Measurements from ENCODE around the gene MYRF.

Gene MYRF

DNA sequence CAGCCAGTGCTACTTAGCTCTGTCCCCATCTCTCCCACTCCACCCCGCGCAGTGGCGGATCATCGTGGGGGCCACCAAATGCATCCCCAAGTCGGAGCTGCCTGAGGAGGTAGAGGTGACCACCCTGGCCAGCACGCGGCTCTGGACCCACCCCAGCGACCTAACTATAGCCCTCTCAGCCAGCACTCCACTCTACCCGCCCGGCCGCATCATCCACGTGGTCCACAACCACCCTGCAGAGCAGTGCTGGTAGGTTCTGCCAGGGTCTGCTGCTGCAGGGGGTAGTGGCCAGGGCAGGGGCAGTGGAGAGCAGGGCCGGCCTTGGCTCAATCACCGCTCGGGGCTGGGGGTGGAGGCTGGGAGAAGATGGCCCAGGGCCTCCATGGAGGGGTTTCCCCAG, 13.0 kb upstream of the MYRF start:
- Histone ChIP-seq H3K36me3 (ENCODE audit: control insufficient read depth, insufficient read depth, low read length) (peaks cover 41% of the 10 kb centered on the region), H3K27ac (ENCODE audit: low read depth, low read length) (no peak overlapping the region), H3K4me3 (ENCODE audit: low read depth, low read length) (no peak overlapping the region), H3K9ac (ENCODE audit: low read depth, low read length) (no peak overlapping the region), H3K27me3 (ENCODE audit: control insufficient read depth, insufficient read depth, low read length) (no peaks in the 10 kb centered on the region), H3K9me3 (ENCODE audit: control insufficient read depth, insufficient read depth, low read length) (no peaks in the 10 kb centered on the region), H3K4me1 (ENCODE audit: control insufficient read depth, insufficient read depth, low read length) (0 out of 2 replicates have a peak, but pooled peaks cover 3% of the 10 kb centered on the region)

DNA sequence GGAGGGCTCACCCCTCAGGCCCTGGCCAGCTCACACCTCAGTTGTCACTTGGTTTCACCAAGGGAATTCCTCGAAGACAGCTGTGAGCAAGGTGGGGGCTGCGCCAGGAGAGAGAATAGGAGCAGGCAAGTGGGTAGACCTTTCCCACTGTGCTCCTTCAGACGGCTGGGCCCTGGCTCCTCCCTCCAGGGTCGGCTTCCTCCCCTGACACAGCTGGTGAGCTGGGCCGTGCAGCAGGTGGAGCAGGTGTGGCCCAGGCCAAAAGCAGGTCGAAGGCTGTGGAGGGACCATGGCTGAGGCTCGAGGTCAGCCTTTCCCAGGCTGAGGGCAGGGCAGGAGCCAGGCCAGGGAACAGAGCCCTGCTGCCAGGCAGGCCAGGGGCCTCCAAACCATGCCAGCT, 12.5 kb upstream of the MYRF start:
- Histone ChIP-seq H3K4me1 (ENCODE audit: control insufficient read depth, insufficient read depth, low read length) (0 out of 2 replicates have a peak, but pooled peaks cover 3% of the 10 kb centered on the region), H3K36me3 (ENCODE audit: control insufficient read depth, insufficient read depth, low read length) (peaks cover 39% of the 10 kb centered on the region), H3K9me3 (ENCODE audit: control insufficient read depth, insufficient read depth, low read length) (no peaks in the 10 kb centered on the region), H3K27me3 (ENCODE audit: control insufficient read depth, insufficient read depth, low read length) (no peaks in the 10 kb centered on the region), H3K27ac (ENCODE audit: low read depth, low read length) (no peak overlapping the region), H3K4me3 (ENCODE audit: low read depth, low read length) (no peak overlapping the region), H3K9ac (ENCODE audit: low read depth, low read length) (no peak overlapping the region)

DNA sequence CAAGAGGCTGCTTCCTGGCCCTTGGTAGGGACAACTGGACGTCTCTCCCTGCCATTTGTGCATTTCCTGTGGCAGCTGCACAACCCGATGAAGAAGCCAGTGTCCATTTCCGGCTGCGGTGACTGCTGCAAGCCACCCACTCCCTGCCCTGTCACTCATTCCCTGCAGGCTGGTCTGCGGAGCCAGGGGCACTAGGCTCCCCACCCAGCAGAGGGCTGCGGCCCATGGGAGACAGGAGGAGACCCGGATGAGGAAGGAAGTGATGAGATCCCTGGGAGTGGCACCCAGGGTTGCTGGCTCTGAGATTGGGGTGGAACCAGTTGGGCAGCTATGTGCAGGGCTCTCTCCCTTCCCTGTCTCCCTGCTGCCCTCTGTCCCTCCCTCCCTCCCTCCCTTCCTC, 10.0 kb upstream of the MYRF start:
- Histone ChIP-seq H3K27me3 (ENCODE audit: control insufficient read depth, insufficient read depth, low read length) (no peaks in the 10 kb centered on the region), H3K4me3 (ENCODE audit: low read depth, low read length) (no peak overlapping the region), H3K27ac (ENCODE audit: low read depth, low read length) (no peak overlapping the region), H3K36me3 (ENCODE audit: control insufficient read depth, insufficient read depth, low read length) (peaks cover 26% of the 10 kb centered on the region), H3K9me3 (ENCODE audit: control insufficient read depth, insufficient read depth, low read length) (no peaks in the 10 kb centered on the region), H3K4me1 (ENCODE audit: control insufficient read depth, insufficient read depth, low read length) (peaks cover 4% of the 10 kb centered on the region; the same call in 1 of the 2 replicates), H3K9ac (ENCODE audit: low read depth, low read length) (no peak overlapping the region)

DNA sequence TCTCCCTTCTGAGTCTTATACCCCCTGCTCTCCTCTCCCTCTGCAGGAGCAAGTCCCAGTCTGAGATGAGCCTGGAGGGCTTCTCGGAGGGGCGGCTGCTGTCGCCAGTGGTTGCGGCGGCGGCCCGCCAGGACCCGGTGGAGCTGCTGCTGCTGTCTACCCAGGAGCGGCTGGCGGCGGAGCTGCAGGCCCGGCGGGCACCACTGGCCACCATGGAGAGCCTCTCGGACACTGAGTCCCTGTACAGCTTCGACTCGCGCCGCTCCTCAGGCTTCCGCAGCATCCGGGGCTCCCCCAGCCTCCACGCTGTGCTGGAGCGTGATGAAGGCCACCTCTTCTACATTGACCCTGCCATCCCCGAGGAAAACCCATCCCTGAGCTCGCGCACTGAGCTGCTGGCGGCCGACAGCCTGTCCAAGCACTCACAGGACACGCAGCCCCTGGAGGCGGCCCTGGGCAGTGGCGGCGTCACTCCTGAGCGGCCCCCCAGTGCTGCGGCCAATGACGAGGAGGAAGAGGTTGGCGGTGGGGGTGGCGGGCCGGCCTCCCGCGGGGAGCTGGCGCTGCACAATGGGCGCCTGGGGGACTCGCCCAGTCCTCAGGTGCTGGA, 8.8 kb upstream of the MYRF start:
- no peak overlapping the region for H3K4me3 ChIP-seq (ENCODE audit: low read depth, low read length)

DNA sequence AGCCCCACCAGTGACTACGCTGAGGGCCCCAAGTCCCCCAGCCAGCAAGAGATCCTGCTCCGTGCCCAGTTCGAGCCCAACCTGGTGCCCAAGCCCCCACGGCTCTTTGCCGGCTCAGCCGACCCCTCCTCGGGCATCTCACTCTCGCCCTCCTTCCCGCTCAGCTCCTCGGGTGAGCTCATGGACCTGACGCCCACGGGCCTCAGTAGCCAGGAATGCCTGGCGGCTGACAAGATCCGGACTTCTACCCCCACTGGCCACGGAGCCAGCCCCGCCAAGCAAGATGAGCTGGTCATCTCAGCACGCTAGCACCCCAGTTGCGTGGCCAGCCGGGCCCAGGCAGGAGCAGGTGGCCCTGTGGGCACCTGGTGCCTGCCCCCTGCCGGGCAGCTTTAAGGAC, 8.3 kb upstream of the MYRF start:
- no peak overlapping the region for H3K9ac ChIP-seq (ENCODE audit: low read depth, low read length)
- no peak overlapping the region for H3K27ac ChIP-seq (ENCODE audit: low read depth, low read length)
- peaks cover 19% of the 10 kb centered on the region for H3K36me3 ChIP-seq (ENCODE audit: control insufficient read depth, insufficient read depth, low read length)
- peaks cover 10% of the 10 kb centered on the region for H3K4me1 ChIP-seq (ENCODE audit: control insufficient read depth, insufficient read depth, low read length)
- H3K9me3 ChIP-seq (ENCODE audit: control insufficient read depth, insufficient read depth, low read length) = no peaks in the 10 kb centered on the region
- H3K27me3 ChIP-seq (ENCODE audit: control insufficient read depth, insufficient read depth, low read length) = no peaks in the 10 kb centered on the region
- H3K4me3 ChIP-seq (ENCODE audit: low read depth, low read length) = no peak overlapping the region

More for the DNA sequence above, 8.8 kb upstream of the MYRF start:
- H3K9ac ChIP-seq (ENCODE audit: low read depth, low read length) = no peak overlapping the region
- peaks cover 19% of the 10 kb centered on the region for H3K36me3 ChIP-seq (ENCODE audit: control insufficient read depth, insufficient read depth, low read length)
- H3K9me3 ChIP-seq (ENCODE audit: control insufficient read depth, insufficient read depth, low read length) = no peaks in the 10 kb centered on the region
- H3K27ac ChIP-seq (ENCODE audit: low read depth, low read length) = no peak overlapping the region
- peaks cover 8% of the 10 kb centered on the region; the same call in 1 of the 2 replicates for H3K4me1 ChIP-seq (ENCODE audit: control insufficient read depth, insufficient read depth, low read length)
- no peaks in the 10 kb centered on the region for H3K27me3 ChIP-seq (ENCODE audit: control insufficient read depth, insufficient read depth, low read length)

DNA sequence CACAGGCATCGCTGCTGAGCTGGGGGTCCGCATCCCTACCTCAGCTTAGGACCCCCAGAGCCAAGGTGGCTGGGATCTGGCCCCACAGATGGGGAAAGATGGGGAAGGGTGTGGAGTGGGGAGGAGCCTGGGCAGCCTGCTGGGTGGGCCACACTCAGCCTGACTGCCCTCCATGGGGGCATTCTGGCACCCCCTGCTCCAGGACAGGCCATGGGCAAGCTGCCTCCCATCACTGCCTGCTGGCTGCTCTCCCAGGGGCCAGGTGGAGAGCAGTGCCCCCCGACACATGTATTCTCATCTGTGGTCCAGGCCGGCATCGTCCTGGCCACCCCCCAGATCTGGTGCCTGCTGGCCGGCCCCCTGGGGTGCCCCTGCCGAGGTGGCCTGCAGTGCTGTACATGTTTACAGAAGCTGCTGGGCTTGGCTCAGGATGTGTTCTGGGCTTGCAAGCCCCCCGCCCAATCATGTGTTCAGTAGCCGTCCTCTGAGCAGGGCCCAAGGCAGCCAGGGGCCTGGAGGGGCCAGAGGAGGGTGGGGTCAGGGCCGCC, 7.8 kb upstream of the MYRF start:
- H3K36me3 ChIP-seq (ENCODE audit: control insufficient read depth, insufficient read depth, low read length) = peaks cover 19% of the 10 kb centered on the region
- H3K27me3 ChIP-seq (ENCODE audit: control insufficient read depth, insufficient read depth, low read length) = no peaks in the 10 kb centered on the region
- H3K4me1 ChIP-seq (ENCODE audit: control insufficient read depth, insufficient read depth, low read length) = peaks cover 14% of the 10 kb centered on the region
- no peak overlapping the region for H3K4me3 ChIP-seq (ENCODE audit: low read depth, low read length)
- H3K9me3 ChIP-seq (ENCODE audit: control insufficient read depth, insufficient read depth, low read length) = no peaks in the 10 kb centered on the region
- H3K9ac ChIP-seq (ENCODE audit: low read depth, low read length) = no peak overlapping the region
- no peak overlapping the region for H3K27ac ChIP-seq (ENCODE audit: low read depth, low read length)

DNA sequence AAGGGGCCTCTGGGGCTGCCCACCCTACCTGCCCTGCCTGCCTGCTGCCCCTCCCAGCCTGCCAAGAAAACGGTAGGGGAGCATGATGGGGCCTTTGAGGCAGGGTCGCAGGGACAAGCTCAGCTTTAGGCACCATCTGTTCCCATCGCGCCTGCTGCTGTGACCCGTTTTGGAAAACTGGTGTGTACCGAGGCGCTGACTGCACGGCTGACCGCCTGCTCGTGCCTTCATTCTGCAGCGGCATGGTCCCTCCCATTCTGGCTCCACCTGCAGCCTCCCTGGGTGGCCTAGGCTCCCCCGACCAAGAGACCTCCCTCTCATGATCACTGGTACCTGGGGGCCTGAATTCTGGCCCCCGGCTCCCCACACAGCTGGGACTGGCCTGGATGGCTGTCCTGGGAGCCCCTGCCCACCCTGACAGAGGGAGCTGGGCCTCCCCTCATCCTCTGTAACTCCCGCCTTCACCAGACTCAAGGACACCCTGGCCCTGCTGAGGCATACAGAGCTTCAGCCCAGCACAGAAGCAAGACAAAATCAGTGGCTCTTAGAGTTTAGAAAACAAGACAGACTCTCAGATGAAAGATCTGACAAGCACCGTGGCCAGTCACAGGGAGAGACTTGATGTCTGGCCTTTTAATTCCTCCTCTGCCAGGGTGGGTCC, 6.5 kb upstream of the MYRF start:
- Histone ChIP-seq H3K36me3 (ENCODE audit: control insufficient read depth, insufficient read depth, low read length) (peaks cover 15% of the 10 kb centered on the region), H3K27ac (ENCODE audit: low read depth, low read length) (no peak overlapping the region), H3K27me3 (ENCODE audit: control insufficient read depth, insufficient read depth, low read length) (no peaks in the 10 kb centered on the region), H3K9ac (ENCODE audit: low read depth, low read length) (no peak overlapping the region), H3K4me3 (ENCODE audit: low read depth, low read length) (no peak overlapping the region), H3K4me1 (ENCODE audit: control insufficient read depth, insufficient read depth, low read length) (peaks cover 18% of the 10 kb centered on the region), H3K9me3 (ENCODE audit: control insufficient read depth, insufficient read depth, low read length) (no peaks in the 10 kb centered on the region)

DNA sequence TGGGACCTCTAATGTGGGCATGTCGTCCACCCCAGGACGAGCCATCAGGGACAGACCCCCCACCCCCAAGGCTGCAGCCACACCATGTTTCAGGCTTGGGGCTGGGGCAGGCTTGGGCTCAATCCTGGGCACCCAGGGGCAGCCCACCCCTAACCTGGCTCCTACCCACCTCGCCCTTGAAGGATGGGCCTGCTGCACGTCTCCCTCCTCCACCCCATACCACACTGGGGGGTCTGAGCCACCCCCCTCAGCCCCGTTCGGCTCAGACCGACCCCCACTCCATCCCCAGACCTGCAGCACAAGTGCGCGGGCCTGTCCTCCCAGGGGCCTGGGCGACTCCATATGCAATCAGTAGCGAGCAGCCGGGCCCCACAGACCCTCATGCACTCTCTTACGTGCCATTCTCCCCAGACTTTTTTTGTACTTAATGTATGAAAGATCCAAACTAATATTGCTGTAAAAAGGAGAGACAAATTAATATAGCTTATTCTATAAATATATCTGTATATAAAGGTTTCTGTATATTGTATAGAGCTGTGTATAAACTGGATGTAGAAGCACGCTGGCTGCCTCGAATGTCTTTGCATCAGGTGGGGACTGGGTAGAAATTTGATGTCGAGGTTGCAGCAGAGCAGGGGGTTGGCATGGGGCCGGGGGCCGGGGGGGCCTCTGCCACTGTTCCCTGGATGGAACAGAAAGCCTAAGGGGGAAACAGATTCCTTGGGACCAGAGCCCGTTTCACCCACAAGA, 5.8 kb upstream of the MYRF start:
- no peak overlapping the region for H3K4me3 ChIP-seq (ENCODE audit: low read depth, low read length)
- no peak overlapping the region for H3K9ac ChIP-seq (ENCODE audit: low read depth, low read length)
- no peak overlapping the region for H3K27ac ChIP-seq (ENCODE audit: low read depth, low read length)
- peaks cover 18% of the 10 kb centered on the region for H3K4me1 ChIP-seq (ENCODE audit: control insufficient read depth, insufficient read depth, low read length)
- peaks cover 5% of the 10 kb centered on the region for H3K27me3 ChIP-seq (ENCODE audit: control insufficient read depth, insufficient read depth, low read length)
- H3K36me3 ChIP-seq (ENCODE audit: control insufficient read depth, insufficient read depth, low read length) = peaks cover 10% of the 10 kb centered on the region
- H3K9me3 ChIP-seq (ENCODE audit: control insufficient read depth, insufficient read depth, low read length) = no peaks in the 10 kb centered on the region

DNA sequence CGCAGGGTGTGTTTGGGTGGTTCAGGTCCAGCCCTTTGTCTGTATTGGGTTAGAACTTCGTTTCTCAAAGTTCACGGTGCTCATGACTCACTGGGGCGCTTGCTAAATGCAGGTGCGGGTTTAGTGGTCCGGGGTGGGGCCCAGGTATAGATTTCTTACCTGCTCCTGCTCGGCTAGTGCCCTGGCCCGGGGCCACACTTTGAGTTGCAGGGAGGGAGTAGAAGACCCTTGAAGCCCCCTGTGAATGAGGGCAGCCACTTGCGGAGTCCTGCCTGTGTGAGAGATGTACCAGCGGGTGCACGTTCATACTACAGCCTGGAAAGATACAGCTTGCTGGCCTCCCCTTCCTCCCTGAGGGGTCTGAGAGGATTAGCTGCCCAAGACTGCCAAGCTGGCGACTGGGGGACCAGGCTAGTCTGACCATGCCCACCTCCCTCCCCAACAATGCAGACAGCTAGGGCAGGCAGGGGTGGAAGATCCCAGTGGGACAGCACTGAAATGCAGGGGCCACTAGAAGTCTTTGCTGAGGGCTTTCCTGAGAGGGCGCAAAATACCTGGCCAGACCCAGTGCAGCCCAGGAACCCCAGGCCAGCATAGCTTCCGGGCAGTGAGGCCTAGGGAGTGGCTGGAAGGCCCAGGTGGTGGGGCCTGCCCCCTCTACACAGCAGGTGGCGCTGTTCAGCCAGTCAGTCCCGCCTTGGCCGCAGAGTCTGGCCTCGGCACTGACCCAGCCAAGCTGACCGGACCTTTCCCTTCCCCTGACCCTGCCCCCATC, 5.1 kb upstream of the MYRF start:
- H3K9me3 ChIP-seq (ENCODE audit: control insufficient read depth, insufficient read depth, low read length) = no peaks in the 10 kb centered on the region
- peaks cover 4% of the 10 kb centered on the region for H3K36me3 ChIP-seq (ENCODE audit: control insufficient read depth, insufficient read depth, low read length)
- H3K27me3 ChIP-seq (ENCODE audit: control insufficient read depth, insufficient read depth, low read length) = peaks cover 11% of the 10 kb centered on the region
- no peak overlapping the region for H3K4me3 ChIP-seq (ENCODE audit: low read depth, low read length)
- H3K27ac ChIP-seq (ENCODE audit: low read depth, low read length) = no peak overlapping the region
- no peak overlapping the region for H3K9ac ChIP-seq (ENCODE audit: low read depth, low read length)
- H3K4me1 ChIP-seq (ENCODE audit: control insufficient read depth, insufficient read depth, low read length) = peaks cover 18% of the 10 kb centered on the region

DNA sequence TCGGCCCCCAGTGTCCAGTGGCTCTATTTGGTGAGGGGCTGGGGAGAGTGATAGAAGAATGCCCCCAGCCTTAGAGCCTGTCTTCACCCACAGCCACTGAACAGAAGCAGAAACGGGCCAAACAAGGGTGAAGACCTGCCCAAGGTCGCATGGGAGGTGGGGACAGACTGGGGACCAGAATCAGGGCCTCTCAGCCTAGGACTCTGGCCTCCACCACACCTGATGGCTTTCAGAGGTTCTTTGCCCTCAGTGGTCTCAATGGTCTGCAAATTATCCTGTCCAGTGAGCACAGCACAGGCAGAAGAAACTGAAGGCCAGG, 4.5 kb upstream of the MYRF start:
- H3K36me3 ChIP-seq (ENCODE audit: control insufficient read depth, insufficient read depth, low read length) = peaks cover 4% of the 10 kb centered on the region
- H3K27ac ChIP-seq (ENCODE audit: low read depth, low read length) = no peak overlapping the region
- H3K27me3 ChIP-seq (ENCODE audit: control insufficient read depth, insufficient read depth, low read length) = peaks cover 15% of the 10 kb centered on the region
- H3K4me1 ChIP-seq (ENCODE audit: control insufficient read depth, insufficient read depth, low read length) = peaks cover 18% of the 10 kb centered on the region
- H3K9me3 ChIP-seq (ENCODE audit: control insufficient read depth, insufficient read depth, low read length) = no peaks in the 10 kb centered on the region
- H3K4me3 ChIP-seq (ENCODE audit: low read depth, low read length) = no peak overlapping the region
- H3K9ac ChIP-seq (ENCODE audit: low read depth, low read length) = no peak overlapping the region
